ENCODE measurements around the gene EEFSEC. TPM values are rescaled to one million over a fixed set of nuclear protein-coding genes. Genes with fewer than 3 reads are reported as not detected.

Gene EEFSEC
- total and polyA plus RNA-seq, 11 donors = 17.5 to 48.0 (median 22.5) TPM

DNA sequence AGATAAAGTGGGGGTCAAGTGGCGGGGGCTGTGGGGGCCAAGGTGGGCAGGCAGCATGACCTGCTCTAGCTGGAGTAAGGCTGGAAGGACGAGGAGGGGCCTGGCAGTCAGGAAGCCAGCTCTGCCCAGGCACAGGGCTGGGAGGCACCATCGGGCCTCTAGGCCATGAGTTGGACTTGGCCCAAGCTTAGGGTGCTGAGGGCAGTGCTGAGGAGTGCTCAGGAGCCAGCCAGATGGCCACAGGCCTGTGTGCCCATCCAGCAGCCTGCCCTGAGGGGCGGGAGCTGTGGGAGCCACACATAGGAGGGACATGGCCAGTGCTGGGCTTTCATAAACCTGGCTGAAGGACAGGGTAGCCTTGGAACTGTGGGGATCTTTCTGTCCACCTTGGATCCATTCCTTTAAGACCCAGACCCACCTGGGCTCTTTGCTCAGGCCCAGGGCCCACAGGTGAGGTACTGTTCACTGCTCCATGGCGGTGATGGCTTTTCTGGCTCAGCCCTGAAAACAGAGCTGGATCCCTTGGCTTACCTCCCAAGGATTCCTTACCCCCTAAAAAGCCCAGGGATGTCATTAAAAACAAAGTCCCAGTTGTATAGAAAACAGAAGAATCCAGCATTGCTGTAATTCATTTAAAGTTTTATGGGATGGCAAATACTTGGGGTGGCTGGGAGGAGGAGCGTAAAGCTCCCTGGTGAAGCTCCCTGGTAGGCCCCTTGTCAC is 176.4 kb downstream of the EEFSEC start:
- Histone ChIP-seq H3K4me3 (no peak overlapping the region), H3K9me3 (no peaks in the 10 kb centered on the region), H3K4me1 (no peaks in the 10 kb centered on the region), H3K36me3 (peaks cover 0 to 5% (median 0%) of the 10 kb centered on the region in 9 donors), H3K27ac (no peak overlapping the region), H3K27me3 (no peaks in the 10 kb centered on the region)
- TF ChIP-seq, protein P1, sequence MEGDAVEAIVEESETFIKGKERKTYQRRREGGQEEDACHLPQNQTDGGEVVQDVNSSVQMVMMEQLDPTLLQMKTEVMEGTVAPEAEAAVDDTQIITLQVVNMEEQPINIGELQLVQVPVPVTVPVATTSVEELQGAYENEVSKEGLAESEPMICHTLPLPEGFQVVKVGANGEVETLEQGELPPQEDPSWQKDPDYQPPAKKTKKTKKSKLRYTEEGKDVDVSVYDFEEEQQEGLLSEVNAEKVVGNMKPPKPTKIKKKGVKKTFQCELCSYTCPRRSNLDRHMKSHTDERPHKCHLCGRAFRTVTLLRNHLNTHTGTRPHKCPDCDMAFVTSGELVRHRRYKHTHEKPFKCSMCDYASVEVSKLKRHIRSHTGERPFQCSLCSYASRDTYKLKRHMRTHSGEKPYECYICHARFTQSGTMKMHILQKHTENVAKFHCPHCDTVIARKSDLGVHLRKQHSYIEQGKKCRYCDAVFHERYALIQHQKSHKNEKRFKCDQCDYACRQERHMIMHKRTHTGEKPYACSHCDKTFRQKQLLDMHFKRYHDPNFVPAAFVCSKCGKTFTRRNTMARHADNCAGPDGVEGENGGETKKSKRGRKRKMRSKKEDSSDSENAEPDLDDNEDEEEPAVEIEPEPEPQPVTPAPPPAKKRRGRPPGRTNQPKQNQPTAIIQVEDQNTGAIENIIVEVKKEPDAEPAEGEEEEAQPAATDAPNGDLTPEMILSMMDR (IDR thresholded peaks at IDR 0.05) = no peak
- no peak for TF ChIP-seq POLR2A (IDR thresholded peaks at IDR 0.05)
- 84 to 98% (median 91%) methylated on average over 6 of the region's 6 CpGs for WGBS, 4 donors
- ATAC-seq (peak in 2 of 4 donors; percentile 20 to 28), DNase-seq (peak in 1 of 5 donors; percentile 3)
- intact Hi-C loops (cut with DNase I) = loop anchor here in 5 of 10 donors (10.0 kb wide), 4 partner anchors 155 to 245 kb away; partner anchors contain the start of gene GATA2 (in 1 of the 5)

DNA sequence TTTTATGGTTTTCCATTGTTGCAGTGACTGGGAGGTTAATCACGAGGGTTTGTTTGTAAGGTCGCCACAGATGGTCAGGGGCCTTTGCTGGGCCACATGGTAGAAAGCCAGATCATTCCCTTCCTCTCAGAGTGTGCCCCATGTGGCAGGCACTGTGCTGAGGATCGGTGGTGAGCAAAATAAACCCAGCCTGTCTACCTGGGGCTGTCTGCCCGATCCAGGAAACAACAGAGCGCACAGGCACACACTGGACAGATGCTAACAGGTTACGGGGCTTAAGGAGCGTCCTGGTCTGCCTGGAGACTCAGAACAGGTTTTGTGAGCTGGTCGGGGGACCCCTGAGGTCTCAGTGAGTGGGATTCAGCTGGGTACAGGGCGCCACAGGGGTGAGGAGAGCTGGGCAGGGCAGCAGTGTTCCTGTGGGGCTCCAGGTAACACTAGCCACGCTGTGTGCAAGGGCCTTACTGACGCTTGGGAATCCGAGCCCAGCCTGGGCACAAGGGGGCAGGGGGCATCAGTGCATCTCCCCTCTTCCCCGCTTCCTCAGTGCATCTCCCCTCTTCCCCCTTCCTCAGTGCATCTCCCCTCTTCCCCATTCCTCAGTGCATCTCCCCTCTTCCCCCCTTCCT is 177.0 kb downstream of the EEFSEC start:
- 92 to 93% (median 93%) methylated on average over 13 of the region's 13 CpGs for WGBS, 4 donors
- TF ChIP-seq, protein P1 (IDR thresholded peaks at IDR 0.05) = no peak
- TF ChIP-seq POLR2A (IDR thresholded peaks at IDR 0.05) = no peak
- H3K36me3 ChIP-seq = peaks cover 0 to 5% (median 0%) of the 10 kb centered on the region in 9 donors
- ATAC-seq (peak in 1 of 4 donors; percentile 31), DNase-seq (no peak)
- H3K27ac ChIP-seq = no peak overlapping the region
- no peaks in the 10 kb centered on the region for H3K27me3 ChIP-seq
- H3K4me1 ChIP-seq = no peaks in the 10 kb centered on the region
- intact Hi-C loops (cut with DNase I) = no loop called here
- no peaks in the 10 kb centered on the region for H3K9me3 ChIP-seq
- H3K4me3 ChIP-seq = no peak overlapping the region

DNA sequence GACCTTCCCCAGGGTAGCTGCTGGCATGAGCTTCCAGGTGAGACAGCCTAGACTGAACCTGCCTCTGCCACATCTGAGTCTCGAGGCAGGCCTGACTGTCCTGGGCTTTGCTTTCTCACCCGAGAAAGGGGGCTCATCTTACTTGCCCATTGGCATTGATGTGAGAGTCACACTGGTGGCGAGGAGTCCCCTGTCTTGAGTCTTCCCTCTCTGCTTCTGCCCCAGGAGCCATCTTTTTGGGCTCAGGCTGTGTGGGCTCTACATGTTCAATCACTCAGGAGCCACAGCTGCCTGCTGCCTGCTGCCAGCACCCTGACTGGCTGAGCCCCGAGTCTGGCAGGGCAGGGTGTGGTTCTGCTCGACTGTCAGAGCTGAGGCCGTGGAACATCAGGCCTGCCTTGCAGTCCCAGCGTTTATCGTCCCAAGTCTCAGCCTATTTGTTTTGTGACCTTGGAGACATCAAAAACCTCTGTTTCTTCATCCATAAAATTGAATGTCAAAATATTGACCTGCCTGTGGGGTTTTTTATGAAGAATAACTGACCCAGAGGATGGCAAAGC is 180.9 kb downstream of the EEFSEC start:
- intact Hi-C loops (cut with DNase I) = no loop called here
- DNase-seq (no peak), ATAC-seq (no peak)
- Histone ChIP-seq H3K36me3 (peaks cover 0 to 22% (median 0%) of the 10 kb centered on the region in 9 donors), H3K27ac (no peak overlapping the region), H3K4me3 (no peak overlapping the region), H3K9me3 (no peaks in the 10 kb centered on the region), H3K4me1 (peaks cover 0 to 20% (median 0%) of the 10 kb centered on the region in 12 donors), H3K27me3 (no peaks in the 10 kb centered on the region)
- WGBS, 4 donors = 89 to 94% (median 93%) methylated on average over 8 of the region's 8 CpGs
- TF ChIP-seq, protein P1 (IDR thresholded peaks at IDR 0.05) = no peak
- TF ChIP-seq POLR2A (IDR thresholded peaks at IDR 0.05) = no peak

DNA sequence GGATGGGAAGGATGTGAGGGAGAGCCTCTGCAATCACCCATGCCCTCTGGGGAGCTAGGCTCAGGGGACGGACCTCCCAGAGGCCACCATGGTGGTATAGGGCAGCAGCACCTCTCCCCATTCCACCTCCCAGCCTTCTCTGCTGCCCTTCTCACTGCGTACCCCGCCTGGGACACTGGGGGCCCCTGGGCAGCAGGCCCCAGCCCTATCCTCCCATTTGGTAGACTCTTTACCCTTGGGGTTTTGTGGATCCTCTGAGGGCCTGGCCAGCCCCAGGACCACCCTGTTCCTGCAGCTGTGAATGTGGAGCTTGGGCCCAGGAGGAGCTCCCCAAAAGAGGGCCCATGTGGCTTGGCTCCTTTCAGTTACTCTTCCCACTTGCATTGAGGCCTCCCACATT is 181.5 kb downstream of the EEFSEC start:
- WGBS, 4 donors = 90 to 100% (median 97%) methylated on average over 3 of the region's 3 CpGs
- ATAC-seq (no peak), DNase-seq (no peak)
- Histone ChIP-seq H3K9me3 (no peaks in the 10 kb centered on the region), H3K4me3 (no peak overlapping the region), H3K4me1 (peaks cover 0 to 26% (median 0%) of the 10 kb centered on the region in 12 donors), H3K27me3 (no peaks in the 10 kb centered on the region), H3K27ac (no peak overlapping the region), H3K36me3 (peaks cover 0 to 22% (median 0%) of the 10 kb centered on the region in 9 donors)
- TF ChIP-seq, protein P1 (IDR thresholded peaks at IDR 0.05) = no peak
- TF ChIP-seq POLR2A (IDR thresholded peaks at IDR 0.05) = no peak
- intact Hi-C loops (cut with DNase I) = no loop called here
